Trophoblast cell (in vitro differentiated cells and primary cell): ENCODE data around the gene IPMK.

Source experiments
- DNase-seq, 2 donors: peaks; one replicate each; pipeline ENCODE4 v3.0.0-alpha.2; 2016
- H2AFZ ChIP-seq: 2 replicates; pipeline ENCODE4 v1.6.1; 2013; ENCODE audit warnings: low read length, moderate library complexity, mild to moderate bottlenecking; ENCODE audit not compliant: insufficient read depth, poor library complexity
- H2AK5ac ChIP-seq: 2 replicates; pipeline ENCODE4 v1.6.1; 2013; ENCODE audit warnings: mild to moderate bottlenecking, low read length
- H2BK120ac ChIP-seq: 2 replicates; pipeline ENCODE4 v1.6.1; 2013; ENCODE audit warnings: low read length, mild to moderate bottlenecking, moderate library complexity; ENCODE audit not compliant: insufficient read depth, poor library complexity
- H2BK12ac ChIP-seq: 2 replicates; pipeline ENCODE4 v1.6.1; 2013; ENCODE audit warnings: mild to moderate bottlenecking, low read length, moderate library complexity
- H2BK5ac ChIP-seq: 2 replicates; pipeline ENCODE4 v1.6.1; 2013; ENCODE audit warnings: low read length, low read depth, moderate library complexity, mild to moderate bottlenecking; ENCODE audit not compliant: poor library complexity
- H3K14ac ChIP-seq: 2 replicates; pipeline ENCODE4 v1.6.1; 2013; ENCODE audit warnings: mild to moderate bottlenecking, low read length
- H3K18ac ChIP-seq: 2 replicates; pipeline ENCODE4 v1.6.1; 2013; ENCODE audit warnings: mild to moderate bottlenecking, low read length
- H3K23ac ChIP-seq: 2 replicates; pipeline ENCODE4 v1.6.1; 2013; ENCODE audit warnings: low read length
- H3K27ac ChIP-seq: 2 replicates; pipeline ENCODE4 v1.5.1; 2013; ENCODE audit warnings: low read depth, mild to moderate bottlenecking, inconsistent platforms, low read length, moderate library complexity
- H3K27me3 ChIP-seq: 2 replicates; pipeline ENCODE4 v1.6.1; 2013; ENCODE audit warnings: inconsistent platforms, mild to moderate bottlenecking, low read length, moderate library complexity; ENCODE audit not compliant: insufficient read depth
- H3K36me3 ChIP-seq, 2 experiments: 1 replicate in 1 of 2; 2 replicates in 1 of 2; pipeline ENCODE4 v1.6.1; 2013; ENCODE audit warnings: low read length in 2 of 2, mild to moderate bottlenecking in 2 of 2, moderate library complexity in 1 of 2; ENCODE audit not compliant: insufficient read depth in 2 of 2, control insufficient read depth in 1 of 2
- H3K4ac ChIP-seq: 2 replicates; pipeline ENCODE4 v1.6.1; 2013; ENCODE audit warnings: low read depth, mild to moderate bottlenecking, low read length, moderate library complexity
- H3K4me1 ChIP-seq, 2 experiments: 1 replicate in 1 of 2; 2 replicates in 1 of 2; pipeline ENCODE4 v1.6.1; 2013; ENCODE audit warnings: low read length in 2 of 2, mild to moderate bottlenecking in 2 of 2, moderate library complexity in 1 of 2; ENCODE audit not compliant: insufficient read depth in 2 of 2, control insufficient read depth in 1 of 2
- H3K4me2 ChIP-seq: 2 replicates; pipeline ENCODE4 v1.6.1; 2013; ENCODE audit warnings: inconsistent platforms, mild to moderate bottlenecking, low read length, moderate library complexity
- H3K4me3 ChIP-seq: 2 replicates; pipeline ENCODE4 v1.5.1; 2013; ENCODE audit warnings: mild to moderate bottlenecking, low read depth, low read length, inconsistent platforms
- H3K79me1 ChIP-seq: one replicate; pipeline ENCODE4 v1.6.1; 2013; ENCODE audit warnings: low read length
- H3K79me2 ChIP-seq: 2 replicates; pipeline ENCODE4 v1.6.1; 2013; ENCODE audit warnings: low read length, mild to moderate bottlenecking; ENCODE audit not compliant: control insufficient read depth, insufficient read depth, poor library complexity
- H3K9ac ChIP-seq: 2 replicates; pipeline ENCODE4 v1.6.1; 2013; ENCODE audit warnings: mild to moderate bottlenecking, low read length
- H3K9me3 ChIP-seq: 2 replicates; pipeline ENCODE4 v1.6.1; 2013; ENCODE audit warnings: low read depth, mild to moderate bottlenecking, control low read depth, inconsistent platforms, low read length; ENCODE audit not compliant: insufficient read depth
- H4K12ac ChIP-seq: 2 replicates; pipeline ENCODE4 v1.6.1; 2013; ENCODE audit warnings: low read depth, mild to moderate bottlenecking, low read length, moderate library complexity
- H4K8ac ChIP-seq: 2 replicates; pipeline ENCODE4 v1.6.1; 2013; ENCODE audit warnings: low read depth, mild to moderate bottlenecking, low read length, moderate library complexity
- H4K91ac ChIP-seq: one replicate; pipeline ENCODE4 v1.6.1; 2013; ENCODE audit warnings: low read depth, mild to moderate bottlenecking, low read length, moderate library complexity
- WGBS: extraction: QIAGEN DNeasy Blood & Tissue Kit; methylation state at CpG from one replicate; pipeline ENCODE4 v1.1.7; 2013; ENCODE audit warnings: missing lambda C conversion rate; ENCODE audit not compliant: insufficient read length, insufficient coverage; ENCODE audit errors: extremely low coverage; 5-methylcytosine and 5-hydroxymethylcytosine counted together

IPMK gene

GRCh38 chr10:58174831-58175230, 92.9 kb downstream of the IPMK start:
- Histone ChIP-seq H3K36me3 (no peaks in the 10 kb centered on the region), H4K8ac (no peak overlapping the region), H2BK120ac (no peak overlapping the region), H2BK12ac (no peak overlapping the region), H3K9ac (no peak overlapping the region), H3K79me1 (no peaks in the 10 kb centered on the region), H2BK5ac (no peak overlapping the region), H3K79me2 (no peaks in the 10 kb centered on the region), H2AK5ac (no peak overlapping the region), H3K4ac (no peak overlapping the region), H3K9me3 (no peaks in the 10 kb centered on the region), H3K14ac (no peak overlapping the region), H3K27me3 (no peaks in the 10 kb centered on the region), H2AFZ (no peak overlapping the region), H3K4me2 (no peak overlapping the region), H3K27ac (no peak overlapping the region), H3K4me3 (no peak overlapping the region), H3K18ac (no peak overlapping the region), H4K91ac (no peak overlapping the region), H4K12ac (no peak overlapping the region), H3K23ac (no peak overlapping the region), H3K4me1 (no peaks in the 10 kb centered on the region)
- WGBS, result no CpG with 5 or more reads among the region's 5 CpGs
- DNase-seq, result no peak

DNA sequence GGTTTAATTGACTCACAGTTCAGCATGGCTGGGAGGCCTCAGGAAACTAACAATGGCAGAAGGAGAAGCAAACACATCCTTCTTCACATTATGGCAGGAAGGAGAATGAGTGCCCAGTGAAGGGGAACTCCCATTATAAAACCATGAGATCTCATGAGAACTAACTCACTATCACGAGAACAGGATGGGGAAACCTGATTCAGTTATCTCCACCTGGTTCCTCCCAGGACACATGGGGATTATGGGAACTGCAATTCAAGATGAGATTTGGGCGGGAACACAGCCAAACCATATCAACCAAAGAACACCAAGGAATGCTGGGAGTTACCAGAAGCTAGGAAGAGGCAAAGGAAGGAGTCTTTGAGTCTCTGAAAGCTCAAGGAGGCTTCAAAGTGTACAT, 94.3 kb downstream of the IPMK start:
- Histone ChIP-seq H2BK120ac (no peak overlapping the region), H2AK5ac (no peak overlapping the region), H3K23ac (no peak overlapping the region), H3K4me1 (no peaks in the 10 kb centered on the region), H3K79me2 (no peaks in the 10 kb centered on the region), H4K91ac (no peak overlapping the region), H3K27ac (no peak overlapping the region), H2BK5ac (no peak overlapping the region), H3K9ac (no peak overlapping the region), H3K4me2 (no peak overlapping the region), H2BK12ac (no peak overlapping the region), H3K9me3 (no peaks in the 10 kb centered on the region), H2AFZ (no peak overlapping the region), H3K36me3 (no peaks in the 10 kb centered on the region), H3K4me3 (no peak overlapping the region), H3K4ac (no peak overlapping the region), H3K18ac (no peak overlapping the region), H3K14ac (no peak overlapping the region), H3K79me1 (no peaks in the 10 kb centered on the region), H3K27me3 (no peaks in the 10 kb centered on the region), H4K12ac (no peak overlapping the region), H4K8ac (no peak overlapping the region)
- no peak for DNase-seq
- WGBS, result no CpG with 5 or more reads among the region's 2 CpGs

- Histone ChIP-seq H3K27me3 (no peaks in the 10 kb centered on the region), H3K4me3 (no peak overlapping the region), H3K4me1 (no peaks in the 10 kb centered on the region), H3K4ac (no peak overlapping the region), H2BK120ac (no peak overlapping the region), H2AK5ac (no peak overlapping the region), H3K9me3 (no peaks in the 10 kb centered on the region), H3K79me1 (no peaks in the 10 kb centered on the region), H2AFZ (no peak overlapping the region), H3K14ac (no peak overlapping the region), H4K8ac (no peak overlapping the region), H3K27ac (no peak overlapping the region), H3K18ac (no peak overlapping the region), H4K91ac (no peak overlapping the region), H2BK12ac (no peak overlapping the region), H3K4me2 (no peak overlapping the region), H4K12ac (no peak overlapping the region), H2BK5ac (no peak overlapping the region), H3K36me3 (no peaks in the 10 kb centered on the region), H3K9ac (no peak overlapping the region), H3K23ac (no peak overlapping the region), H3K79me2 (no peaks in the 10 kb centered on the region)
- WGBS, result no CpG with 5 or more reads among the region's 1 CpG
- DNase-seq, result no peak
Observed at GRCh38 chr10:58171146-58171545, 96.5 kb downstream of the IPMK start.

- H3K4me2 ChIP-seq, result no peak overlapping the region
- H3K14ac ChIP-seq, result no peak overlapping the region
Observed at GRCh38 chr10:58164517-58164916, 103.2 kb downstream of the IPMK start.

More at GRCh38 chr10:58164517-58164916, 103.2 kb downstream of the IPMK start:
- Histone ChIP-seq H3K4ac (no peak overlapping the region), H2BK5ac (no peak overlapping the region), H4K91ac (no peak overlapping the region), H3K9ac (no peak overlapping the region), H3K4me1 (no peaks in the 10 kb centered on the region), H2BK12ac (no peak overlapping the region), H3K23ac (no peak overlapping the region), H3K79me2 (no peaks in the 10 kb centered on the region), H4K12ac (no peak overlapping the region), H2AFZ (no peak overlapping the region), H3K79me1 (no peaks in the 10 kb centered on the region), H2AK5ac (no peak overlapping the region), H3K9me3 (no peaks in the 10 kb centered on the region), H3K27ac (no peak overlapping the region), H3K36me3 (no peaks in the 10 kb centered on the region), H4K8ac (no peak overlapping the region), H3K18ac (no peak overlapping the region), H2BK120ac (no peak overlapping the region), H3K27me3 (no peaks in the 10 kb centered on the region), H3K4me3 (no peak overlapping the region)
- no peak for DNase-seq
- no CpG with 5 or more reads among the region's 4 CpGs for WGBS
